ENCODE measurements around the gene HEXD.

The HEXD gene

DNA sequence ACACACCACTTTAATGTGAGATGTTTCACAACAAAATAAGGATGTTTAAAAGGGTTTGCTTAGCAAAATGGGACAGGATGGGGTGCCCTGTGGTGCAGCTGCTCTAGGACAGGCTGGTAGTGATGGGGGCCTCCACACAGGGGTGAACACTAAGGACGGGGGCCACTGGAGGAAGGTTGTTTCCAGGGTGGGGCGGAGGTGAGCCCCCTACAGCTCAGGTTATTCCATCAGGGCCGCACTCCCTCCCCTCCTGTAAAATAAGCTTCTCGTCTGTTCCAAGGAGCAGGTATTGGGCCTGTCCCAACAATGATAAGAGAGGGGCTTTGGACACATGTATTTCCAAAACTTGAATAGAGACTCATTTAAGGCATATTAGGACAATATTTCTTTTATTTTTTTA is 1.9 kb upstream of the HEXD start:
- no peak for DNase-seq

DNA sequence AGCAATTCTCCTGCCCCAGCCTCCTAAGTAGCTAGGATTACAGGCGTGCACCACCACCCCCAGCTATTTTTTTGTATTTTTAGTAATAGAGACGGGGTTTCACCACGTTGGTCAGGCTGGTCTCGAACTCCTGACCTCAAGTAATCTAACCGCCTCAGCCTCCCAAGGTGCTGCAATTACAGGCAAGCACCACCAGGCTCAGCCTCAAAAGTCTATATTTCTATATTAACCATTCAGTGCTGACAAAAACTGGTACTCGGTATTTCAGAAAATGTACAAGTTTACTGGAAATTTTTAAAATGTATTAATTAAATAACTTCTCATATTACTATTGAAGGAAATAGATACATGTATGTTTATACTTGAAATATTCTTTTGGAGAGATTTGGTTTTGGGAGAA is 1.4 kb upstream of the HEXD start:
- DNase-seq: no peak

DNA sequence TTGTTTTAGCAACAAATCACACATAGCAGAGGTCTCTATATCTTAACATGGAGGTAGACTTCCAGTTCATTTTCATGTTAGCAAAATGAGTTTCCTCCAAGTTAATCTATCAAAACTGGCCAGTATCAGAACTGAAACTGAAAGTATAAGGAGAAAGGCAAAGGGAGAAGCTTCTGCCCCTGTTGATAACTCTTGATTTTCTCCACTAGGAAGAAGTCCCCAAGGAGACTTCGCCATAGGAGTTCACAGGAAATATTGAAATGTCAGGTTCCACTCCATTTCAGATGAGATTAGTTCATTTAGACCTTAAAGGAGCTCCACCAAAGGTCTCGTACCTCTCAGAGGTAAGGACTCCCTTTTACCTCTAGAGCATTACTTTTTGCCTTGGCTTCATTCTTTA is 1.4 kb downstream of the HEXD start:
- no peak for DNase-seq

DNA sequence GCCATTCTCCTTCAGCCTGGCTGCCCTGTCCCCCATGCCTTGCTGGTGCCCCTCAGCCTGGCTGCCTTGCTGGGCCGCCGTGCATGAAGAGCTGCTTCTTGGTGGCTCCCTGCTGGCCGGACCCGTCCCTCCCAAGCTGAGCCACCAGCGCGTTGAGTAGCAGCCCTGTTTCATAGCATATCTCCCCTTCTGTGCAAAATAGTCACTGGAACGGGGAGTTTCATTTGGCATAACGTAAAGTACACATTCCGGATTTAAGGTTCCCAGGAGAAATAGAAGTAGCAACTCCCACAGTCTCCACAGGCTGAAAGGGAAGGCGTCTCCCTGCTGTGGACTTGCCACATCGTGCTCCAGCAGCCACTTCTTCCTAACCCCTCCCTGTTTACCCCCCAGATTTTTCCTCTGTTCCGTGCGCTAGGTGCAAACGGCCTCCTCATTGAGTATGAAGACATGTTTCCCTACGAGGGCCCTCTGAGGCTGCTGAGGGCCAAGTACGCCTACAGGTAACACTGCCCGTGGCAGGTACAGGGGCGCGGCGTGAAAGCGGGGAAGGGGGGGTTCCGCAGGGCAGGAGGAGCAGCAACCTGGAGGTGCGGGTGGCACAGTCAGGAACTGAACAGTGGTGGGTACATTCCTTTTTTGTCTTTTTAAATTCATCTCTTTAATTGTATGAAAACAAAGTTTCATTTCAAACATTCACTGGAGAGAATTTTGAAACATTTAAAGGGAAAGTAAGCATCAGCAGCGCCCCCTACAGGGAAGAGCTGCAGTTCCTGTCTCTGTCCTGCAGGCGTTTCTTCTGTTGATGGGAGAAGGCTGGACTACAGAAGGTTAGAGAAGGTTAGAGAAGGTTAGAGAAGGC is 6.1 kb downstream of the HEXD start:
- no peak for DNase-seq

DNA sequence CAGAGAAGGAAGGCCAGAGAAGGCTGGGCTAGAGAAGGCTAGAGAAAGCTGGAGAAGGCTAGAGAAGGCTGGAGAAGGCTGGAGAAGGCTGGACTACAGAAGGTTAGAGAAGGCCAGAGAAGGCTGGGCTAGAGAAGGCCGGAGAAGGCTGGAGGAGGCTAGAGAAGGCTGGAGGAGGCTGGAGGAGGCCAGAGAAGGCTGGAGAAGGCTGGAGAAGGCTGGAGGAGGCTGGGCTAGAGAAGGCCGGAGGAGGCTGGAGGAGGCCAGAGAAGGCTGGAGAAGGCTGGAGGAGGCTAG is 6.7 kb downstream of the HEXD start:
- DNase-seq: no peak

DNA sequence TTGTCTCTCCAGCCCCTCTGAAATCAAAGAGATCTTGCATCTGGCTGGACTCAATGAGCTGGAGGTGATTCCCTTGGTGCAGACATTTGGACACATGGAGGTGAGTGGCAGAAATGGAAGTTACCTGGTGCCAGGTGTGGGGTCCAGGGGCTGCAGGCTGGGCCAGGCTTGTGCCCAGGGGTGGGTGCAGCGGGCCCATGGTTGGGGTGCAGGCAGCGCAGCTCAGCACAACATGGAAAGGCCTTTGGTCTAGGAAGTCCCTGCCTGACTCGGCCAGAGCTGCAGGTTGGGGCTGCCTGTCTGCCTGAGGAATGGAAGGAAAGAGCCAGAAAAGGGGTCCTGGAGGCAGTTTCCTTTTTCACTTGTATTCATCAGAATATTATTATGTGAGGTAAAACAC is 10.4 kb downstream of the HEXD start:
- no peak for DNase-seq

DNA sequence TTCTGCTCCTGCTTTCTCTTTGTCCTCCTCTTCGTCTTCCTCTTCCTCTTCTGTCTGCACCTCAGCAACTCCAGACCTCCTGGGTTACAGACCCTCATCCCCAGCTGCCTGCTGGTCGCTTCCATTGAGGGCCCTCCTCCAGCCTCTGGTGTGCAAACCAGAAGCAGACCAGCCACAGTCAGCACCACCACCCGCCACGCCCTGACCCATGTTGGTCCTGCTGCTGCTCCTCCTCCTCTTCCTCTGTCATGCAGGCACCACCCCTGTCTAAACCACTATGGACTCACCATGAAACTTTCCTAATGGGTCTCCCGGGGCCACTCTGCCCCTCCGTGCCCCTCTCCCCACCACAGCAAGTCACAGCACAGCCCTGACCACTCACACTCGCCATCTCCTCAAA is 11.7 kb downstream of the HEXD start:
- DNase-seq: no peak

DNA sequence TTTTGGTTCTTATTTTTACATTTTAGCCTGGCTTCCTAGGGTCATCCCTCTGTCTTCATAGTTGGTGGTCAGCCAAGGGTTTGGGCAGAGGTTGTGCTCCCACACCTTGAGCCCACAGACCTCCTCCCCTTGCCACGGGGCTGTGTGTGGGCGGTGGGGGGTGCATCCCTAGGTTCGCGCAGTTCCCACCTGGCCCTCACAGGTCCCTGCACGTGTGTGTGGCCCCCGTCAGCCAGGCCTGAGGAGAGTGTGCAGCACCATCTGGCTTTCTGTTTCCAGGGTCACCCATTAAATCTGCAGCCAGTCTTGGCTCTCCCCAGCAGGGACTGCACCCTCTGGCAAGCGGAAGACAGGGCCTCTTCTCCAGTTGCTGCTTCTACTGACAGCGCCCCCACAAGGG is 13.9 kb downstream of the HEXD start:
- no peak for DNase-seq

DNA sequence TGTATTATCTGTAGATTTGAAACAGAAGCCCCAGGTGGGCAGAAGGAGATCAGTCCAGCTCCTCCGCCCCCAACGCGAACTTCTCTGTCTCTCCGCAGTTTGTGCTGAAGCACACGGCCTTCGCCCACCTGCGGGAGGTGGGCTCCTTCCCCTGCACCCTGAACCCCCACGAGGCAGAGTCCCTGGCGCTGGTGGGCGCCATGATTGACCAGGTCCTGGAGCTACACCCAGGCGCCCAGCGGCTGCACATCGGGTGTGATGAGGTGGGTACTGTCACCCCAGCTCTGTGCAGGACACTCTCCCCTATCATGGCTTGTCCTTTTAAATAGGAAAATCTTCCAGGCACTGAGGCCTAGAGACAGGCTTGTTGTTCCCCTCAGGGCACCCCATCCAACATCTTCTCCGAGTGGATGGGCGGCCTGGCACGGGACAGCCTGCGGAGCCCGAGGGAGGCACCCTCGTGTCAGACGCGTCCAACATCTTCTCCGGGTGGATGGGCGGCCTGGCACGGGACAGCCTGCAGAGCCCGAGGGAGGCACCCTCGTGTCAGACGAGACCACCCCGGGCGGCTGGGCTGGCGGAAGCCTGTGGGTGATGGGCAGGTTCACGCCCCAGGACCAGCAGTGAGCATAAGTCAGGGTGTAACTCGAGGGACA is 15.5 kb downstream of the HEXD start:
- no peak for DNase-seq

DNA sequence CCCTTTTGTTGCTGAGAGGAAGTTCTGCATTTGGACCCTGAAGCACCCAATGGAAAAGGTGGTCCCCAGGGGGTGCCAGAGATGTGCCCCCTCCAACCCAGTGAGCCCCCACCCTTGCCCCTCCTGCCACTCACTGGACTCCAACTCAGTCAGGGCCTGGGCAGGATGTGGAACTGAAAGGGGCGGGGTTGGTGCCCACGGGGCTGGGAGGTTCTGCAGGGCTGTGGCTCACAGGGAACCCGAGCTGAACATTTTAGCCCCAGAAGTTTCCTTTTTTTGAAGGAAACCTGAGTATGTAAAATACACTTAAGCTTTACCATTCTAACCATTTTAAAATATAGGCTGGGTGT is 16.0 kb downstream of the HEXD start:
- DNase-seq: no peak

DNA sequence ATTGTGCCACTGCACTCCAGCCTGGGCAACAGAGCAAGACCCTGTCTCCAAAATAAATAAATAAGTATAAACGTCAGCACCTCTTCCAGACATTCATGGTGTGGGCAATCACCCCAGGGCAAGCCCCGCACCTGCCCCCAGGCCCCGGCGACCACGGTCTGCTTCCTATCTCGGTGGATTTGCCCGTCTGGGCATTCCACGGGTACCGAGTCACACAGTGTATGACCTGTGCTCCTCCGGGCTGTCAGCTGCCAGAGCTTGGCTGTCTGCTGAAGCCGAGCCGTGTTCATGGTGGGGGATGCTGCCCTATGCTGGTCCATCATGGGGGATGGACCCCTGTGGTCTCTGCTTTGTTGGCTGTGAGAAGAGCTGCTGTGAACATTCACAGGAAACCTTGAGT is 17.0 kb downstream of the HEXD start:
- DNase-seq: no peak

DNA sequence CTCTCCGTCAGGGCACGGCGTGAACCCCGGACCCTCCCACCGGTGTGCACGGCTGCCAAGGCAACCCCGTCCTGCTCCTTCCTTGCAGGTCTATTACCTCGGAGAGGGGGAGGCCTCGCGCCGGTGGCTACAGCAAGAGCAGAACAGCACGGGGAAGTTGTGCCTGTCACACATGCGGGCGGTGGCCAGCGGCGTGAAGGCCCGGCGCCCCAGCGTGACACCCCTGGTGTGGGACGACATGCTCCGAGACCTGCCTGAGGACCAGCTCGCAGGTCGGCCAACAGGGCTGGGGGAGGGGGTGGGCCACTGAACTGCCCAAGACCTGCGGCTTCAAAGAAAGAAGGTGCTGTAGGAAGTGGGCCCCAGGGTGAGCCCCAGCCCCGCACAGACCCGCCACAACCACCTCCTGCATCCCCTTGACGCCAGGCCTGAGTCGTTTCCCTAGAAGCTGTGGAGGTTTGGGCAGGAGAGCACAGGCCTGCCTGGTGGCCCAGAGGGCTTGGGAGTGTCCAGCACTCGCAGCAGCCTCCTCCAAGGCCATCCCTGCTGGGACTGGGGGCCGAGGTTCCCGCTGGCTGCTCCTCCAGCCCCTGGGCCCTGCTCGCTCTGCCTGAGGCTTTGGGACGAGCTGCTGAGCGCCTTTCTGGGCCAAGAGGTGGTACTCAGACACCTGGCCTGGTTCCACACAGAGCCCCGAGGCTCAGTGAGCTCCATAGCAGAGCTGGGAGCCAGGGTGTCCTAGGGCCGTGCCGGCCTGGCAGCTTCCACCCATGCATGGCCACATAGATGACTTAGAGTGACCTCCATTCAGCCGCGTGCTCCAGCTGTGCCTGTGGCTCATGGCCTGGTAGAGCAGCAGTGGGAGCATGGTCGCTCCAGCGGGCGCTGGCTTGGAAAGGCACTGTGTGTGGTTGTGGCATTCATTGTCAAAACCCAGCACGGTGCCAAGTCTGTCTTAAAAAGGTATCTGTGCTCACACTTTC is 17.7 kb downstream of the HEXD start:
- no peak for DNase-seq

DNA sequence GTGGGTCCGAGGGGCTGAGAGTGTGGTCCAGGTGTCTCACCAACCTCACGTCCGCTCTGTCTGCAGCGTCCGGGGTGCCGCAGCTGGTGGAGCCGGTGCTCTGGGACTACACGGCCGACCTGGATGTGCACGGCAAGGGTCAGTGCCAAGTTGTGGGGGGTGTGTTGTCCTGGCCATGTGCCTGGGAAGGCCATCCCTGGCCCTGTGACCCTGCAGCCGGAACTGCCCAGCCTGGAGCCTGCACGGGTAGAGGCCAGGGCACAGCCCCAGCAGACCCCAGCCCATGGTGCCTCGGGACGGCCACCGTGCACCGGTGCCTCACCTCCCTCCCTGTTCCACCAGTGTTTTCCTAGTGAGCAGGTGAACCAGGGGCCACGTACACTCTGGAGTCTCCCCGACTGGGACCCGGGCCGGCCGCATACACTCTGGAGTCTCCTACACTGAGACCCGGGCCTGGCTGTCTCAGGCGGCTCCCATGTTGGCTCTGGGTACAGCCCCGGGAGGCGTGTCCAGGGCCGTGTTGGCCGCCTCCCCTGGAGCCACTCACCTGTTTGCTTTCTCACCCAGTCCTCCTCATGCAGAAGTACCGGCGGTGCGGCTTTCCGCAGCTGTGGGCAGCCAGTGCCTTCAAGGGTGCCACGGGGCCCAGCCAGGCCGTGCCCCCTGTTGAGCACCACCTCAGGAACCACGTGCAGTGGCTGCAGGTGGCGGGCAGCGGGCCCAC is 18.6 kb downstream of the HEXD start:
- DNase-seq: no peak

DNA sequence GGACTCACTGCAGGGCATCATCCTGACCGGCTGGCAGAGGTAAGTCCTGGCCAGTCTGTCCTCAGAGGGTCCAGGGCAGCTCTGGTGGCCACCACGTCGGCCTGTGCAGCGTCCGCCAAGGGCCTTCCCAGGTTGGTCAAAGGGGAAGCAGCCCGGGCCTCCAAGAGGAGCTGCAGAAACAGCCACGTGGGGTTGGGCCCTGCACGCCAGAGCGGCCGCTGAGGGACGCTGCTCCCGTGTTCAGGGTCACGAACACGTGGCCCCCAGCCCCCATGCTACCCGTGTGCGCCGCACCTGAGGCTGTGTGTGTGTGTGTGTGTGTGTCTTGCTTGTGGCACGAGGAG is 19.1 kb downstream of the HEXD start:
- no peak for DNase-seq

DNA sequence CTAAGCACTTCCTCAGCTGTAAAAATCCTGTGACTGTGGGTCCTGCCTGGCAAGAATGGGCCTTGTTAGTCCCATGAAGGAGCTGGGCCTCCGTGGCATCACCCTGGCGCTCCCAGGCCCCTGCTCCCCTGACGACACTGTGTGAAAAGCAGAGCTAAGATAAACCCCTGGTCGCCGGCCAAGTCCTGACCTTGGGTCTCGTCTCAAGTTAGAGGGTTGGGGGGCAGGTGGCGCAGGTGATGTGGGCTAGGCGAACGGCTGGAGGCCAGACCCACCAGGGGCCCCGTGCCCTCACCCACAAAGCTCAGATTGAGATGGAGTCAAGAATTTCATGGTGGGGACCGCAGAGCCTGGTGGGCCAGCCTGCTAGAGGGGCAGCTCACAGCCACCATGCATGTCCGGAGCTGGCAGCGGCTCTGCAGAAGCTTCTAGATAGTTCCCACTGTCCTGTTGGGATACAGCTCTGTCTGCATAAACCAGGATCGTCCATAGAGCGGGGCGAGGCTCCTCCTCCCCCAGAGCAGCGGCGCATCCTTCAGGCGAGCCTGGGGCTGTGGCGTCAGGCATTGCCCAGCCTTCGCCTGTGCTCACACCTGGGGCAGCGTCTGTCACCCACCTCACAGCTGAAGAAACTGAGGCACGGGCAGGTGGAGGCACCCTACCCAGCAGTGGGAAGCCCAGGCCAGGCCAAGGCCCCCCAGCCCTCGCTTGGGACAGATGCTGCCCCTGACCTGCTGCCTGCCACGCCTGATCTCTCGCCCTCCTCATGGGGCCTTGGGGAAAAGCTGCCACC is 20.4 kb downstream of the HEXD start:
- DNase-seq: no peak

DNA sequence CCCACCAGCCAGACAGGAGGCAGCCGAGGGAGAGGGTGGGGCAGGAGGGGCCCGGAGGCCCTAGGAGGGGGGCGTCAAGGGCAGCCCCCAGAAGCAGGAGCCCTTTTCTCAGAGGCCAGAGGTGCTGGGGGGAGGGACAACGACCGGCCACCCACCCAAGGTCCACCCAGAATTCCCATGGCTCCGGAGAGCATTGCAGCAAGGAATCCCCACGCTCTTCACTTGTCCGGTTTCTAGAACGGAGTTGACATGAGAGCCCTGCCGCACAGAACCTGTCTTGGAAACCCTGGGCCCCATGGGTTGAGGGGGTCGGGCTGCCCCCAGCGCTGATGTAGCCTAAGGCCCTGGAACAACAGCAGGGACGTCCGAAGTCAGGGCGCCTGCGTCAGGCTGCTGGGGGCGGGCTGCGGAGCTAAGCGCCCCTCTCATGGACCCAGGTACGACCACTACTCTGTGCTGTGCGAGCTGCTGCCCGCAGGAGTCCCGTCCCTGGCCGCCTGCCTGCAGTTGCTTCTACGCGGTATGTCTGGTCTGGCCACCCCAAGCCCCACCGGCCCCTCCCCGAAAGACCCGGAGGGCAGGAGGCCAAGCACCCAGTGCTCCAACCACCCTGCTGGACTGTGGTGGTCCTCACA is 21.2 kb downstream of the HEXD start:
- no peak for DNase-seq

DNA sequence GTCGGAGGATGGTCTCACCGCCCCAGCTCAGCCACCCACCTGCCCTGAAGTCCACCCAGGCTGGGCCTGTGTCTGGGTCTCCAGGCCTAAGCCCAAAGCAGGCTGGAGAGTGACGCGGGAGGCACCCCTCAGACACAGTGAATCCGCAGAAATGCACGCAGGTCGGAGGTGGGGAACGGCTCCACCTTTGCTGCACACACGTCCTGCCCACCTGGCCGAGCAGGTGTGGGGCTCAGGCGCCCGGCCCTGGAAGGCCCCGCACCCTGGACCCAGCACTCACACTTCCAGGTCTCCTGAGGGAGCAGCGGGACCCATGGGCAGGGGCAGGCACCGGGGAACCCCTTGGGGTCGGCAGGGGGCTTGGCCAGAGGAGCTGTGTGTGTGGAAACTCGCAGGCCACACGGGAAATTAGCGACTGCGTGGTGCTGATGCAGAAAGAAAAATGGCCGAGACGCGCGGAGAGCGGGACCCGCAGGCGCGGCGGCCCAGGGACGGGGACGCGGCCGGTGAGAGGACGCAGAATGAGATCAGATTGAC is 21.8 kb downstream of the HEXD start:
- no peak for DNase-seq

DNA sequence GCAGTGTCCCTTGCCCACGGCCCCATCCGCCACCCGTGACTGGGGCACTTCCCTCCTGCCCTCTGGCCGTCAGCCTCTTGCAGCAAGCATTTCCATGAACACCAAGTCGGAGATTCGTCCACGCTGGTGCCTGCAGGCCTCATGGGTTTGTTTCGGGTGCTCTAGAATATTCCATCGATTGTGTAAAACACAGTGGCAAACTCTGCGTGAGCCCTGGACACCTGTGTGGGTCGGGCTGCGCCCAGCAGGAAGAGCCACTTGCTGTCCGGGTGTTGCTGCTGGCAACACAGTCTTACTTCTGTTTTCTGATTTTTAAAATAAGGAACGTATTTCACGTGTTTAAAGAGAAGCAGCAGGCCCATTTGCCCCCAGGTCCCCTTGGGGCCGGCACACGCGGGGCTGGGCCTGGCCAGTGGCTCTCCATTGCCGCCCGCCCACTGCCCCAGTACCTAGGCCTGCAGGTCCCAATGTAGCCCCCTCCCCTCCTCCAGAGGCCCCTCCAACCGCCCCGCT is 22.4 kb downstream of the HEXD start:
- DNase-seq: no peak

DNA sequence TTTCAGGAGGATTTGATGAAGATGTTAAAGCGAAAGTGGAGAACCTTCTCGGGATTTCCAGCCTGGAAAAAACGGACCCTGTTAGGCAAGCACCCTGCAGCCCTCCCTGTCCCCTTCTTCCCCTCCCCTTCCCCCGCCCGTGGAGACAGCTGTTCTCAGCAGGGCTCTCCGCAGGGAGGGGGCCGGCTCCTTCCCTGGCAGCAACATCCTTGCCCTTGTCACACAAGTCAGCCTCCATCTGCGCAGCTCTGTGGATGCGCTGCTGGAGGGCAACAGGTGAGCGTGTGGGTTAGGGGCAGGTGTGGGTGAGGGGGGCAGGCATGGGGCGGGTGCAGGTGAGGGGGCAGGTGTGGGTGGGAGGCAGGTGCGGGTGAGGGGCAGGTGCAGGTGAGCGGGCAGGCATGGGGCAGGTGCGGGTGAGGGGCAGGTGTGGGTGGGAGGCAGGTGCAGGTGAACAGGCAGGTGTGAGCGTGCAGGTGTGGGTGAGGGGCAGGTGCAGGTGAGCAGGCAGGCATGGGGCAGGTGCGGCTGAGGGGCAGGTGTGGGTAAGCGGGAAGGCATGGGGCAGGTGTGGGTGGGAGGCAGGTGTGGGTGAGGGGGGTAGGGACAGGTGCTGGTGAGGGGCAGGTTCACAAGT is 23.0 kb downstream of the HEXD start:
- DNase-seq: no peak

DNA sequence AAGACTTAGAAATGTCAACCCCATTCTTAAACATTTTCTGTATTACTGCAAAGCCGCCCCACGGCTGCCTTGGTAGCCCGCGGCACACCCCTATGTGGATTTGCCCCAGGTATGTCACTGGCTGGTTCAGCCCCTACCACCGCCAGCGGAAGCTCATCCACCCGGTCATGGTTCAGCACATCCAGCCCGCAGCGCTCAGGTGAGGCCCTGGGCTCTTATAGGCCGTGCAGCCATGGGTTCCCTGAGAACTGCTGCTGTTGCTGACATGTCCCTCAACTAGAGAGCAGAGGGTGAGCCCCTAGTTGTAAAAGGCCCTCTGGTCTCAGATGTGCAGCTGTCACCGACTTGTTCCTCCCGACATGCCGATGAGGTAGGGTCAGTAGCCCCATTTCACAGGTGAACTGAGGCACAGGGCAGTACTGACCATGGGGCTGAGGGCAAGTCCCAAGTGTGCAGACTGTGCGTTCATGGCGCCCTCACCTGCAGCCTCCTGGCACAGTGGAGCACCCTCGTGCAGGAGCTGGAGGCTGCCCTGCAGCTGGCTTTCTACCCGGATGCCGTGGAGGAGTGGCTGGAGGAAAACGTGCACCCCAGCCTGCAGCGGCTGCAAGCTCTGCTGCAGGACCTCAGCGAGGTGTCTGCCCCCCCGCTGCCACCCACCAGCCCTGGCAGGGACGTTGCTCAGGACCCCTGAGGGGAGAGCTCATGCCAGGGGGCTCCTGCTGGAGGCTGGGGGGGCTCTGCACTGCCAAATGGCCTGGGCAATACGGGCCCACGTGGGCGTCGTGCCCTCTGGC is 23.7 kb downstream of the HEXD start:
- DNase-seq: no peak
